ENCODE results near the gene PDE4D.

GRCh38 chr5:59845730-59846129 lies 47.8 kb downstream of the PDE4D start:
- no peak for TF ChIP-seq YY1 (IDR thresholded peaks at IDR 0.05; ENCODE audit: insufficient read depth, insufficient read length)
- TF ChIP-seq ZNF274 (IDR thresholded peaks at IDR 0.05; ENCODE audit: low read depth, low read length), result no peak

Measured in NT2/D1 (cell line).